Fibroblast of skin of scalp (primary cell): ENCODE results near the gene TRAFD1.

ENCODE experiments used
- DNase-seq: peaks from one replicate; pipeline ENCODE4 v3.0.0-alpha.2; 2013

TRAFD1 gene

DNA sequence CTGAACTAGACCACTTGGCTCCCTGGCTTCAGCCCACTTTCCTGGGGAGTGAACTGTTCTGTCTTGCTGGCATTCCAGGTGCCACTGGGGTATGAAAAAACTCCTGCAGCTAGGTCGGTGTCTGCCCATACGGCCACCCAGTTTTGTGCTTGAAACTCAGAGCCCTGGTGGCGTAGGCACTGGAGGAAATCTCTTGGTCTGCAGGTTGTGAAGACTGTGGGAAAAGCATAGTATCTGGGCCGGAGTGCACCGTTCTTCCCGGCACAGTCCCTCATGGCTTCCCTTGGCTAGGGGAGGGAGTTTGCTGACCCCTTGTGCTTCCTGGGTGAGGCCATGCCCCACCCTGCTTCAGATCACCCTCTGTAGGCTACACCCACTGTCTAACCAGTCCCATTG is 33.8 kb downstream of the TRAFD1 start:
- no peak for DNase-seq

DNA sequence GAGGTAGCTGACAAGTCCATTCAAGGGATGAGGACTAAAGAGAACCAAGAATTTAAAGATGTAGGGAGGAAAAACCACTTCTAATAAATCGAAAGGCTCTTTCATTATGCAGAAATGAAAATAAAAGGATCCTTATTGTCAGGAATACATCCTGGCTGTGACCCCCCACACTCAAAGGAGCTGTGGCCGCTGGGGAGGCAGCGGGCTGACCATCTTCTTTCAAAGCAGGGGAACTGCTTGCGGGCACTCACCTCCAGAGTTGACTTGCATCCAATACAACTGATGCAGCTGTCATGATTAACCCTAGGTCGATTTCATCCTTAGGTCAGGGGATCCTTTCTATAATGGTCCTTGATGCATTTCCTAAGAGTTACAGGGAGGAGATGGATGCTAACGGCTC is 35.3 kb downstream of the TRAFD1 start:
- DNase-seq = no peak

DNA sequence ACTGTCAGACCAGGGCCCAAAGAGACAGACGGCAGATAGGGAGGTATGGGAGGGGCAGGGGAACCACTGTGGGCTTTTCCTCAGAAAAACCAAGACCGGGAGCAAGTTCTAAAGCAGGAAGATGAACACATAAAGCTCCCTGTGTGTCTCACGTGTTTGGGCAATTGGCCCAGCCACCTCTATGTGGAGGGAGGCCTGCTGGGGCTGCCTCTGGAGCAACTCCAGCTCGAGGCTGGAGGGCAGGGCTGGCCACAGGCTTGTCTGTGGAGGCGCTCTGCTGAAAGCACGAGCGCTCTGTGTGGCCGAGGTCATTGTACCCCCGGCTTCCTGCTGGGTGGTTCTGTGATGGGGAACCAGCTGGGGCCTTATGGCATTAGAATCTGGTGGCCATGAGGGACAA is 36.4 kb downstream of the TRAFD1 start:
- DNase-seq = no peak

DNA sequence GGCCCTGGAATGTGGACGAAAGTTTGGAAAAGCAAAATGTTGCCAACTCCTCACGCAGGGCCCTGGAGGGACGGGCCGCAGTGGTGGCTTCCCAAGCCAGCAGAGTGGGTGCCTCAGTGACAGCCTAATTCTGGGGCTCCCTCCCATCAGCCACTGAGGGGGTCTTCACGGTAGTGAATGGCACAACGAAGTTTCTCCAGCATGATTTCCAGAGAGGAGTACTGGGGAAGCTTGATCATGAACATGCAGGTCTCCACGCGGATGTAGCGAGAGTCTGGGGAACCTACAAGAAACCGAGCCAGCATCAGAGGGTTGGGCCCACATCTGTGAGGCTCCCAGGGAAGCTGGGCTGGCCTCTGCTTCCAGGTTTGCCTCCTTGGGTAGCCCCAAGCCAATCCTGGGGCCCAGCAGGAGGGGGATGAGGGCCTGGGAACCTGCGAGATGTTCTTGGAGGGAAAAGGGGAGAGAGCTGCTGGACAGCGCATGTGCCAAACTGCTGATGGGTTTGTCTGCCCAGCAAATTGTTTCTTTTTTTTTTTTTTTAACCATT is 37.0 kb downstream of the TRAFD1 start:
- DNase-seq = no peak

DNA sequence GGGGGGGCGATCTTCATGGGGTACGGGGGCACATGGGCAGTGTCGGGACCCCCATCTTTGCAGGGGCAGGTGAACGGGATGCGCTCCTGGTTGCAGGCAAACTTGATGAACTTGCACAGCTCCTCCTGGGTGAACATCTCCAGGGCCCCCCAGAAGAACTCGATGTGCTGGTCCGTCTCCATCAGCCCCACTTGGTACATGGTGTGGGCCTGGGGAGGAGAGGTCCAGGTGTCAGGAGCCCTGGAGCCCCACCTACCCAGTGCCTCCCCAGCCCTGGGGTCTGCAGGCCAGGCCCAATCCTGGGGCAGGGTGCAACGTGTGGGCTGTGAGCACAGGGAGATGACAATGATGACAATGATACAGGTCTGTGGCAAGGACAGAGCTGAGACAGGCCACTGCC is 37.7 kb downstream of the TRAFD1 start:
- no peak for DNase-seq

DNA sequence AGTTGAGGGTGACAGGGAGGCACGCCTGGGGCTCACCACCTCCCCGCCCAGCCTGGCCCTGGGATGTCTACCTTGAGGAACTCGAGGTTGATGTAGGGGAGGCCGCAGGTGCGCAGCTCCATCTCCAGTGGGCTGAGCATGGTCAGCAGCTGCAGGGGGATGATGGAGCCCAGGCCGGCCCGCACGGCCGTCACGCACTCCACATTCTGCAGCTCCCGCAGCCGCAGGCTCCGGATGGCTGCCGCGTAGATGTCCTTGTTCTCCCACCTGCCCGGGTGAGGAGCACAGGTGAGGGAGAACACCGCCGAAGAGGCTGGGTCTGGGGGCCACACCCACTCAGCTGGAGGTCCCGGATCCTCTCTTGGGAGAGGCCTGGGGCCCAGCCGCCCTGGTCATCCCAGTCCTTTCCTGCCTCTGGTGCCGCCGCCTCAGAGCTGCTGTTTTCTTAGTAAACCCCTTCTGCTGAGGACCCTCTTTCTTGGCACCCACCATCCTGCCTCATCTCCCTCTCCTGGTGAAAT is 38.2 kb downstream of the TRAFD1 start:
- no peak for DNase-seq

DNA sequence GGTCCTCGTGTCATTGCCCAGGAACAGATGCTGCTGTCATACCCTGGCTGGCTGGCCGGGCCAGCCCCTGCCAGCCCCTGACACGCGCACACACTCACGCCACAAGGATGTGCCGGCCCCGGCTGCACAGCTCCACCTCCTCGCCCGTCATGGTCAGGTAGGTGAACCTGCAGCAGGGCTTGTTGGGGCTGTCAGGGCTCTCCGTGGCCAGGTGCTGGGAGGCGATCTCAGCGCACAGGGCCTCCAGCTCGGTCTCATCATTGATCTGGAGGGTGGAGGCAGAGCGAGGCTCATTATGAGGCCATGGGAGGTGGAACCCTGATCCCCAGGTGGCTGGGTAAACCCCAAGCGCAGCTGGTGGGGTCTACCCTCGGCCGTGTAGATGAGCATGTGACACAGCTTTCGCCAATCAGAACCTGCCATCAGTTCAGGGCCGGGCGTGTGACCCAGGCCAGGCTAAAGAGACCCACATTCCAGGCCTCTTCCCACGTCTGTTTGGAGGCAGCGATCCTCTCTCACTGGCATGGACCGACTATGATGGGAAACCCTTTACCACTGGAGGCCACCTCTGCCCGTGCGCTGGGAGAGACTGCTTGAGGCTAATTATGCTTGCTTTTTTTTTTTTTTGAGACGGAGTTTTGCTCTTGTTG is 38.8 kb downstream of the TRAFD1 start:
- no peak for DNase-seq

DNA sequence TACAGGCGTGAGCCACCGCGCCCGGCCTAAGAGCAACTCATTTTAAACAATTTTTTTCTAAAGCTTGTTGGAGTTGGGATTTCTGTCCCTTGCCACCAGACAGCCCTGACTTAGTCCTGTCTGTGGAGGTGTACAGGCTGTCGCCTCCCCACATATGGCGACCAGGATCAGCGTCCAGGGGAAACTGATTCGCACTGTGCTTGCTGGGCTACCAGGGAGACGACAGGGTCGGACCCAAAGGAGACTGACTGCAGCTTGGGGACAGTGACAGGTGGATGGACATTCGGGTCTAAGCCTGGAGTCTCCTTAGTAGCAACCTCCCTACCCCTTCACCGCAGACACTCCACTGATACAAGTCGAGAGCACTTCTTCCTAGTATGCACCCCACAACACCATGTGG is 40.3 kb downstream of the TRAFD1 start:
- no peak for DNase-seq

DNA sequence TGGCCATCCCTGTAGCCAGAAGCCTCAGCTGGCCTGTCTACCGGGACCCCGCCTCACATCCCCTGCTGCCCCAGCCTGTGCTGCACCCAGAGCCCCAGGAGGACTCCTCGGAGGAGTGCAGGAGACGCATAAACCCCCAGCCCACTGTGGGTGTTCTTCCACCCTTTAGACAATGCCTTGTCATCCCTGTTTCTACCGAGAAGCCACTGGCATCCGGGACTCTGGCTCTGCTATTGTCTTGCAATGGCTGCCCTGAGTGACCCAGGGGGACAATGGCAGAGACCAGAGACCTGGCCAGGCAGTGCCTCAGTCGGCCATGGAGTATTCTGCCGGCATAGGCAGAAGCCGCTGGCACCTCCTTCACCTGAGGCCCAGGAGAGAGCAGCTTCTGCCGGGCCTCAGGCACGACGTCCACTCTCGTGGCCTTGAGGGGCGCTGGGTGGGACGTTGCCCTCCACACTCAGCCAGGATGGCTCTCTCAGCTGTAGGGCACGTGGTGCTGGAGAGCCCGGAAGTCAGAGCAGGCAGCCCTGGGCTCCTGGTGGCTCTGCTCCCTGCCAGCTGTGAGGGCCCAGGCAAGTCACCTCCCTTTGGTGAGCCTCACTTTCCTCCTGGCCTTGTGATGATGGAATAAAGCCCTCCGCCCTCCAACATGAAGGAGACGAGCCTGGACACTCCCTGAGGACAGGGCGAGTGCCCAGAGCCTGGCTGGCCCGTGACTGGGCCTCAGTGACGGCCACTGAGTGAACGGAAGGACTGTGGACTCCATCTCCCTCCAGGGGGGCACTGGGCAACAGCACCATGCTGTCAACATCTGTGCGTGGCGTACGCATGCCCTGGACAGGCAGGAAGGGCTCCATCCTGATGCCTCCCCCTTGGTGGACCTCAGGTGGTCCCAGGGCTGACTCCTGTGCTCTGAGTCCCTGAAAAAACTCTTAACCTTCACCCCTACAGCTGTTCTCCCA is 41.0 kb downstream of the TRAFD1 start:
- no peak for DNase-seq

DNA sequence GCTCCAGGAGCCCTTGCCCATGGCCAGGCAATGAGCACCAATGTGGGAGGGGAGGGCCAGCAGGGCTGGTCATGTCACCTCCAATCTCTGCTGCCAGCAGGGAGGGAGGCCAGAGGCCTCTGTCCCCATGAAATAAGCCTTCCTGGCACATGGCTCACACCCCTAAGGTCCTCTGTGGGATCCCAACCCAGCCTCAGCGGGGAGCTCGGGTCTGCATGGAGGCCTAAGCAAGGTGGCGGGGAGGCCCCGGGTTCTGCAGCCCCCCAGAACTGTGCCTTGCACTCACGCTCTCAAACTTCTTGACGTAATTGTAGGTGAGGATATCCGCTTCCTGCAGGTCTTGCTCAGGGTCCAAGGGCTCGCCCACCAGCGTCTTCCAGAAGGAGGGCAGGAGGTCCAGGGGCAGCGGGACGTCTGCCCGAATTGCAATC is 41.7 kb downstream of the TRAFD1 start:
- no peak for DNase-seq

DNA sequence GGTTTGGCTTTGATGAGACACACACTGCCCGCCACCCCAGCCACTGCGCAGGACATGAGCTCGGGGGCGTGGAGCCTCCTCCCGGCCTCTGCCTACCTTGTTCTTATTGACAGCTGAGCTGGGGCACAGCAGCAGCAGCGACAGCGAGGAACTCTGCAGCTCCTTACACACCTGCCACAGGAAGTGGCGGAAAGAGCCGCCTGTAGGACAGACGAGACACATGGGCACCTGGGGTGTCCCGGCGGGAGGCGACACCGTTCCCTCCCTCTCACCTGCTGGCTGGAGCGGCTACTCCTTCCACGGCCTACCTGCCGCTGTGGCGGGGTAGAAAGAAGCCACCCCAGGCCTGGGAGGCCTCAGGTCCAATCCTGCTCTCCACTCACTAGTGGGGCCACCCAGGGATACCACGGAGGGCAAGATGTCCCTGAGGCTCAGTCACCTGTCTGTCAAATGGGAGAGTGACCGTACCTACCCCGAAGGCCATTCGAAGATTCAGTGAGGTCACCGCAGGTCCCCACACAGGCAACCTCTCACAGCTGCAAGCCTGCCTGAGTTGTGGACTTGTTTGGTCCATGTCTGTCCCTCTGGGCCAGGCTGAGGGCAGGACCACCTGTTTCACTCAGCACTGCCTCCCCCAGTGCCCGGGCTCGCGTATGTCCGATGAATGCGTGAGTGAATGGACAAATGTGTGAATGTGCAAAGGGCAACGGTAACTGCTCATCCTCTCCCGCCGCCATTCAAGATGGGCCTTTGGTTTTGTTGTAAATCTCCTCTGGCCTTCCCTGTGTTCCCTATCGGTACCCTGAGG is 42.6 kb downstream of the TRAFD1 start:
- no peak for DNase-seq

DNA sequence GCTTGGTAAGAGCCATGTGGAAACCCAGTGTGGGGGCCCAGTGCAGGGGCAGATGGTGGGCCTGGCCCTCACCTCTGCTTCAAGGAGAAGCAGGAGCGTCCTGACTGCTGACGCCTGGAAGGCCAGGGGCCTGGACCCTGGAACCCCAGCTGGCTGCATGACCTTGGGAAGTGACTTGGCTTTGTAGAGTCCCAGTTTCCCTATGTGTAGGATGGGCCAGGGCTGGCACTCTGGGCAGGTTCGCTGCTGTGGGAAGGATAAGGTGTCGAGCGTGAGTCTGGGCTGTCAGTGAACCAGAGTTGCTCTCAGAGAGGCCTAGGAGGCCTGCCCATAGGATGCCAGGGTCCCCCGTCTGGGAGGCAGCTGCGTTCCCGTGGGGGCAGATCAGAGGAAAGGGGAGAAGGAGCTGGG is 43.2 kb downstream of the TRAFD1 start:
- DNase-seq = no peak

DNA sequence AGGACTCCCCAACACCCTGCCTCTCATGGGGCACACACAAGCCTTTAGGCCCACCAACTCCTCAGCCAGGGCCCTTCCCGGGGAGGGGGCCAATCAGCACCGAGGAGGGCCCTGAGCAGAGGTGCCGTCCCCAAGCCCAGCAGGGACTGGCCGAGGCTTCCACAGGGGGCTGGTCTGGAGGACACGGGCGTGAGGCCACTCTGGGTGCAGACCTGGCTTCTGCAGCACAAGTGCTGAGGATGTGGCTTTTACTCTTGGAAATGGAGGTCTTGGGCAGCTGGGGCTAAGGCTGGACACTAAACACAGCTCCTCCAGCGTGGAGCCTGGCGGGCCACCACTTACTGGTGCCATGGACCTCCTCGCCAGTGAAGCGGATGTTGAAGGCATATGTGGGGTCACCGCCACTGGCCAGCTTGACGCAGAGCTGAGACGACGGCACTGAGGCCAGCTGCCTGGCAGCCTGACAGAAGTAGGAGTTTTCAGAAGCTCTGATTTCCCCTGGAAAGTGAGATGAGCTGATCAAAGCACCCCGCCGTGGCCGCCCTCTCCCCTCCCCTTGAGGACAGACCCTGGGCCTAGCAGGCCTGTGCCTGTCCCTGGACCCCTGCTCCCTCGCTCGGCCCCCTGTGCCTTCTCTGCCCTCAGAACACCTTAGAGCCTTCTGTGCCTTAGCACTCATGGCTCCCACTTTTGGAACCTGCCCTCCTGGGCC is 44.0 kb downstream of the TRAFD1 start:
- no peak for DNase-seq

DNA sequence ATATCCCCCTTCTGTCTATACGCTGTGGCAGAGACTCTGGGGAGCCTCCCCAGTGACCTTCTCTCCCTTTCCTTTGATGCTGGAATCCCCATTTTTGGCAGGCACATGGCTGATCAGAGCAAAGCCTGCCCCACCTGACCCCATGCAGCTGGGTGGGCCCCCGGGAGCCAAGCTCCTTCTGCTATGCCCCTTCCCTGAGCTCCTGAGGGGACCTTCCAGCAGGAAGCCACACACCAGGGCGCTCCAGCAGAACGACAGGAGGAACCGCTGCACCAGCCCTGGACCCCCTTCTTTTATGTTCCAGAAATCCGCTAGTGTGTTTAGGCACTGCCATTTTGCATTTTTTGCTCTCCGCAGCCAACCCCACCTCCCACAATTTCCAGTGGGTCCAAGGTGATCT is 44.6 kb downstream of the TRAFD1 start:
- no peak for DNase-seq

DNA sequence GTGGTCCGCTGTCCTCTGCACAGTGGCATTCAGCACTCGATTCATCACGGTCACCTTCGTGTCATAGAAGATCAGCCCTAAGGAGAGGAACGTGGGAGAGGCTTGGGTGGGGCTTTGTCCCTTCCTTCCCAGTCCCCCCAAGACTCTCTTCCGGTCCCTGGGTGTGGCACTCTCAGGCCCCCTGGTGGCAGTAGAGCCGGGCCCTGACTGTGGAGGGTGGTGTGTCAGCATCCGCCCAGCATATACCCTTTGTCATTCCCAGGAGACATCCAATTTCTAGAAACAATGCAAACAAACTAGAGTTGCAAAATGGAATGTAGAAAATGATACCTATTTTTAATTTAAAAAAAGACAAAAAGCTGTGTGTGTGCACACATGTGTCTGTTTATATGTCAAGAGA is 45.0 kb downstream of the TRAFD1 start:
- DNase-seq = peak; percentile 62

DNA sequence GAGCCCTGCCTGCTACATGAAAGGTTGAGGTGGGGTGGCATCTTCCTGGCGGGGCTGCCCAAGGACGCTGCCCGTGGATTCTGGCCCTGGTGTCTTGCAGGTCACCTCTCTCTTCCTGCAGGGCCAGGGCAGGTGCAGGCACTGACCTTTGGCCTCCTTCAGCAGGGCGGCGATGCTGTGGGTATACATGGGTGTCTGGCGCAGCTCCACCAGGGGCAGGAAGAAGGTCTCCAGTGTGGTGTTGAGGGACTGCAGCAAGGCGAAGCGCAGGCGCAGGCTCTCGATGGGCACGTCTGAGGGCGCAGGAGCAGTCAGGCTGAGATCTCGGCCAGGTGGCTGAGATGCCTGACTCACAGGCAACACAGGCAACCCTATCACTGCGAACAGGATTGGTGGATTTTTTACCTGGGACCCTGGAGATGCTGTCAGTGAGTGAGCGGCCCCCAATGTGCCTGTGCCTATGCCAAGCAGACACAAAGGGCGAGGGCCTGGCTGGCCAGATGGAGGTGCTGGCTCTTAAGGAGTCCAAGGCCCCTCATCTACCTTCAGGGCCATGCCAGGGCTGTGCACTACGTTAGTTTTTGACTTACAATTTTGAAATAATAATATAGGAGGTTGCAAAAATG is 45.7 kb downstream of the TRAFD1 start:
- no peak for DNase-seq

DNA sequence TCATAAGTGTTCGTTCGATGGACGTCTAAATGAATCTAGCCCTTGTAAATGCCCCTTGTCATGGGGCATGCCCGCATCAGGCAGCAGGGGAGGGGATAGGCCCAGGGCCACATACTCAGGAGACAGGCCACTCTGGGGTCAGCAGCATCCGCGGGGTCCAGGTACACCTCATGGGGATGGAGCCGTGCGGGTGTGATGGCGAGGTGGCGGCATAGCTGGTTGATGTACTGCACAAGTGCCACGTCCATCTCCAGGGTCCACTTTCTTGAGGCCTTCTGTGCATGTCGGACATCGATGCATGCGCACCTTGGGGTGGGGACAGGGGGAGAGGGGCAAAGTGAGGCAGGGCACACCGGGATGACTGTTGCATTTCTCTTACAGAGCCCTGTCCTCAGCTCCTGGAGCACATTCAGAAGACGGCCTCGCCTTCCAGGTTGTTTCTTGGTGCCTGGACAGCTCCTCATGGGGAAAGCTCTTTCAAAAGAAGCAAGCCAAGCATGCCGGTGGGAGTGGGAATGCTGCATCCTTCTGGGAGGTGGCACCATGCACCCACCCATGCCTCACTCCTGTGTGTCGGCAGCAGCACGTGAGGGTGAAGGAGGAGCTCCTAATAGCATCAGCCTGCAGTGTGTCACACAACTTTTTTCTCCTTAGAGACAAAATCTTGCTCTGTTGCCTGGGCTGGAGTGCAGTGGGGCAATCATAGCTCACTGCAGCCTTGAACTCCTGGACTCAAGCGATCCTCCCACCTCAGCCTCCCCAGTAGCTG is 47.4 kb downstream of the TRAFD1 start:
- DNase-seq = no peak

DNA sequence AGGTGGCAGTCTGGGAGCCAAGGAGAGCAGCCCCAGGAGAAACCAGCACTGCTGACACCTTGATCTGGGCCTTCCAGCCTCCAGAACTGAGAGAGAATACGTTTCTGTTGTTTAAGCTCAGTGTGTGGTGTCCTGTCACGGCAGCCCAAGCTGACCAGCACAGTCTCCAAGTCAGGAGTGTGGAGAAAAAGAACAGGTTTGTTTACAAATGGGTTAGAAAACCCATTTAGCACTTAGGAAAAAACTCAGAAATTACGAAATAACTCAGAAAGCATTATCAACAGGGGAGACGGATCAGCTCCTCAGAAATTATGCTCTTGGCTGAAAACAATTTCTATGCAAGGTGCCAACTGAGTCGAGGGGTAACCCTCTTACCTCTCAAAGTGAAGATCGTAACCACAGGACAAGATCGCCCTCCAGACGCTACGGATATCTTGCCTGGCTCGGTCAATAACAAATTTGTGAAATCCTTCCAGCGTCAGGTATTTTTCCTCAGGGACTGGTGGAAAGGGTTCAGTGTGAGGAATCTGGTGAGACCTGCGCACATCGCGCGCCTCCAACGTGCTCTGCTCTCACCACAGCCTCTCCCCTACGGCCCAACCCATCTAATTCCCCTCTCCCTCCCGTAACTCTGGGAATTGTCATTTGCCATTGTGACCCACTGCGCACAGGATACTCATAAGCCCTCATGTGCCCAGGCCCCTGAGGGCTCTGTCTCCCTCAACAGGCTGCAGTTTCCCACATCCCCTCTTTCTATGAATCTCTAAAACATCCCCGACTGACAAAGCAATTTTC is 50.2 kb downstream of the TRAFD1 start:
- DNase-seq = no peak

DNA sequence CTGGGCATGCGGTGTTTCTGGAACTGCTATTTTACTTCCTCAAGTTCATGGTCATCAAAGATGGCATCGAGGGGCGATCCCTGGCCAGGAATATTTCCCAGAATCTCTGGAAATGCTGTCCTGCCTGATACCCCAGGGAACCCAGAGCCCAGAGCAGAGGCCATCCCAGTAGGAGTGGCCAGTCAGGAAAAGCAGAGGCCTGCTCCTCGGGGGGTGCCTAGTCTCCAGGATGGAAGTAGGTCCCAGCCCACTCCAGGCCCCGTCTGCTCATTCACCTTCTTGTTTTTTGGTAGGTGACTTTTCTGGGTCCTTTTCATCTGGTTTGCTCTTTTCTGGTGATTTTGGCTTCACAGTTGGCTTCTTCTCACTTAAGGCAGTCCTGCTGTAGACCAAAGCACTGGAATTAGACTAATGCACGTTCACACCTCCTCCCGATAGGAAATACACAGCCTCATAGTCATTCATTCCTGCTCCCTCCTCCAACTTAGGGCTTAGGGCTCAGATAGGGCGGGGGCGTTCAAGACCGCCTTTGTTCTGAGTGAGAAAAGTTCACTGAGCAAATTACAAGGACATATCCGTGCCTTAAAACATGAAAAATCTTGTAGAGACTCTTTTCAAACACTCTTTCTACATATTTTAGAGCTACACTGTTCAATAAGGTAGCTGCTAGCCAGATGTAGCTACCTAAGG is 51.1 kb downstream of the TRAFD1 start:
- DNase-seq = no peak
